ENCODE results near the gene PSD4.

The PSD4 gene

DNA sequence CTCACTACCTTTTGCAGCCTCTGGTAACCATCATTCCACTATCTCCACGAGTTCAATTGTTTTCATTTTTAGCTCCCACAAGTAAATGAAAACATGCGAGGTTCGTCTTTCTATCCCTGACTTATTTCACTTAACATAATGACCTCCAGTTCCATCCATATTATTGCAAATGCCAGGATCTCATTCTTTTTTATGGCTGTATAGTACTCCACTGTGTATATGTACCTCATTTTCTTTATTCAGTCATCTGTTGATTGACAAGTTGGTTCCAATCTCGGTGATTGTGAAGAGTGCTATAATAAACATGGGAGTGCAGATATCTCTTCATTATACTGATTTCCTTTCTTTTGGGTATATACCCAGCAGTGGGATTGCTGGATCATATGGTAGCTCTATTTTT, 29.5 kb upstream of the PSD4 start:
- no peak for DNase-seq

- no peak for DNase-seq
These were observed 24.9 kb upstream of the PSD4 start for GRCh38 chr2:113148606-113149552.

- no peak for DNase-seq
These were observed 24.1 kb upstream of the PSD4 start for GRCh38 chr2:113149553-113150257.

DNA sequence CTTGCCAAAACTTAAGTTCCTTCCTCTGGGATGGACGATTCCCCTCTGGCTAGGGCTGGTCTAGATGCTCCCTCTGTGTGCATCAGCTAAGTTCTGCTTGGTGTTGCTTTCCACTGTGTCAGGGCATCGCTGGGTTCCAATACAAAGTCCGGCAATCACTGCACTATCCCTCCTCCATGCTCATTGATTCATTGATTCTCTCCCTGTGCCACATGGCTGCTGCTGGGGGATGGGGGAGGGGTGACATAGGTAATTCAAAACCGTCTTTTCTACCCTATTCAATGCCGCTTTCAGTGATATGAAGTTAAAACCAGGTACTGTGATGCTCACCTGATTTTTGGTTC, 23.5 kb upstream of the PSD4 start:
- no peak for DNase-seq

- no peak for DNase-seq
These were observed 18.4 kb upstream of the PSD4 start for GRCh38 chr2:113155331-113155730.

GRCh38 chr2:113156278-113157117, 17.3 kb upstream of the PSD4 start:
- no peak for DNase-seq

DNA sequence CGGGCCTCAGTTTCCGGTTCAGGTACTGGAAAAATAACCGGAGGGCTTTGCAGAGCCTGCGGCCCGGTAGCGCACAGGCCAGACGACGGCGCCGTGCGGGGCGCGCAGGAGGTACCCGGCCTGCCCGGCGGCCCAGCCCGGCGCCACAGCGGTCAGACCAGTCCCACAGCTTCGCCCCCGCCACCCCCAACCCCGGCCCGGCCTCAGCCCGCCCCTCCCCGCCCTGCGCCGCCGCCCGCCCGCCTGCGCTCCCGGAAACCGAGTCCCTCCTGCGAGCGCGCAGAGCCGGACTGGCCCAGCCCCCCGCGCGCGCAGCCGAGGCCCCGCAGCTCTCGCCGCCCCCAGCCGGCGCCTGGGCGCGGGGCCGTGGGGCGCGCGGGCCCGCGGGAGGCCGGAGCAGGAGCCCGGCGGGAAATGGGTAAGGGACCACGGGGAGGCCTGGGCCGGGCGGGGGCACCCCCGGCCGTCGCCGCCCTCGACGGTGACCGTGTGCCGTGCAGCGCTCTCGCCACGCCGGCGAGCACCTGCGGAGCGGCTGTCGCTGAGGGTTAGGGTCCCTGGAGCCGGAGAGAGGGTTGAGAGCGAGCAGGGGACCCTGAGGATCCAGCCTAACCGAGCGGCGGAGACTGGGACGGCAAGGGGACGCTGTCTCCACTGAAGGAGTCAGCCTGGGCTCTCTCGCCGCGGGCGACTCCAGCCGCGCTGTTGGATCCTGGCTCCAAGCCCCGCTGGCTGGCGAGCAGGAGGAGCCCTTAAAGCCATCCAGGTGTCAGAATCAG, 16.5 kb upstream of the PSD4 start:
- DNase-seq: no peak

DNA sequence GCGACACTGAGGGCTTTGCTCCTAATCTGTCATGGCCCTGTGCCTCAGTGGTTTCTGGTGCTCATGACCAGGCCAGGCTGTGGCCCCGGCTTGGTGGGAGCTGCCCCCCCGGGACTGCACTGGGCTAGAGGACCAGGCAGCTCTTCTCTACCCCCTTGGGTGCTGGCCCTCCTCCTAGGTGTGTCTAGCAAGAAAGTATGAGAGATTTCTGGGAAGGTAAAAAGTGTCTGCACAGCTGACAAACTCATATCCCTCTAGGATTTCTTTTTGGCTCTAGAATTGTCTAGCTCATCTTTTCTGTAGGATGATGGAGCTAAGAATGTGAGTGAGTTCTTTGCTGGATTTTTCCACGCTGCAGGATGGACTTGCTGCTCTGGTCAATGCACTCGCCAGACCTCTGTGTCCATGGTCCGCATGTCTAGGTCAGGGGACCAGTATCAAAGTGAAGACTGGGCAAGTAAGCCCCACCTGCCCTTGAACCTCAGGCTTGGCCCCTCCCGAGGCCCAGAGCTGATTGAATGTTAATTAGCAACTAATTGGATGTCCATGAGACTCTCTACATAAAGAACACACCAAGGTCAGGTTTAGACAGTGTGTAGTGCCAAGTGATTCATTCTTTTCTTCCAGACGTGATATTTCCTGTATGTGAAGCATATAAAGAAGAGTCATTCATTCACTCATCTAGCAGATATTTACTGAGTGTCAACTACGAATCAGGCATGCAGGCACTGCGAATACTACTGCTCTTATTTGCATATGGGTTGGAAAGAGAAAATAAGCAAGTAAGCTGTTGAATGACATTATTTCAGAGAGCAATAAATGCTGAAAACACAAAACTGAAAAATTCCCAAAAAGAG, 15.6 kb upstream of the PSD4 start:
- DNase-seq: no peak

DNA sequence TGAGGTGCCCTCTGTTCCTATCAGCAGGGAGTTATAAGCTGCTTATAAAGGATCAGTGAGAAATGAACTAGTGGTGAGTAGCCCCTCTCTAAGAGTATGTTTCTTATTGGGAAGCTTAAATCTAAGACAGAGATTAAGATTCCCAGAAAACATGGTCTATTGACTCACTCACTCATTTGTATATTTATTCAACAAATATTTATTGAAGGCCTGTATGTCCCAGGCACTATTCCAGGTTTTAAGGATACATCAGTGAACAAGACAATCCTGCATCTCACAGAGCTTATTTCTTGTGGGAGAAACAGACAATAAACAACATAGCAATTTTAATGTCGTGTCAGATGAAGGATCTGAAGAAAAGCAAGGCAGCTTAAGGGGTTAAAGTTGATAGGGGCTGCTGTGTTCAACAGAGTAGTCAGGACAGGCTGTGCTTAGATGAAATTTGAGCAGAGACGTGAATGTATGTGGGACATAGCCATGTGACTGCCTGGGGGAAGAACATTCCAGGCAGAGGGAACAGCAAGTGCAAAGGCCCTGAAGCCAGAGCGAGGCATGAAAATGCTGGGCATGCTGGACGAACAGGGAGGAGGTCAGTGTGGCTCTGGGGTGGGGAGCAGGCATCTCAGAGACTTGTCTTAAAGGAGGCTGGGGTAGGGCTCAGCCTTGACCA, 14.8 kb upstream of the PSD4 start:
- no peak for DNase-seq

DNA sequence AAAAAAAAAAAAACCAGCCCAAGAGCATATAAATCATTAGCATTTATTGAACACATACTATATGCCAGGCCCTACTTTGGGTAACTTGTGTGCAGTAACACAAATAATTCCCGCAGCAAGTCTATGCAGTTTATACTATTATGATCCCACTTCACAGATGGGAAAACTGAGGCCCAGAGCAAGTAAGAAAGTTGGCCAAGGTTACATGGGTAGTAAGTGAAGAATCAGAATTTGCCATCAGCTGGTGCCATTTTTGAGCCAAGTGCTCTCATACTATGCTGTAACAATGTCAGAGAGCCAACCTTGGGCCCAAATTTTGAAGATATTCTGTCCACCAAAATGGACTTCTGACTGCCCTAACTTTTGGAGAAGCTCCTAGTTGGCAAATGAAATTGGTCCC, 13.5 kb upstream of the PSD4 start:
- DNase-seq: no peak

DNA sequence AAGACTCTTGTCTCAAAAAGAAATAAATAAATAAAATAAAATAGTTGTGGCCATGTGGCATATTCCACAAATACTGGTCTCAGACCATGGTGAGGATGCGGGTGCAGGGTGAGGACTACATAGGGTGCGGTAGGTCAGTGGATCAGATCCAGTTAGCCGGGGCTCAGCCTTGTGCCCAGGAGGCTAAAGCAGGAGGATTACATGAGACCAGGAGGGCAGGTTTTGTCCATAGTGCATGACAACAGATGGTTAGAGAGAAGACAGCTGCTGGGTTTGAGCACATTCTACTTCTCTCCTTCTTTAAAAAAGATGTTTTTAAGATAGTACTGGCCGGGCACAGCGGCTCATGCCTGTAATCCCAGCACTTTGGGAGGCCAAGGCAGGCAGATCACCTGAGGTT, 12.8 kb upstream of the PSD4 start:
- no peak for DNase-seq

GRCh38 chr2:113162173-113162572, 11.6 kb upstream of the PSD4 start:
- DNase-seq: no peak

DNA sequence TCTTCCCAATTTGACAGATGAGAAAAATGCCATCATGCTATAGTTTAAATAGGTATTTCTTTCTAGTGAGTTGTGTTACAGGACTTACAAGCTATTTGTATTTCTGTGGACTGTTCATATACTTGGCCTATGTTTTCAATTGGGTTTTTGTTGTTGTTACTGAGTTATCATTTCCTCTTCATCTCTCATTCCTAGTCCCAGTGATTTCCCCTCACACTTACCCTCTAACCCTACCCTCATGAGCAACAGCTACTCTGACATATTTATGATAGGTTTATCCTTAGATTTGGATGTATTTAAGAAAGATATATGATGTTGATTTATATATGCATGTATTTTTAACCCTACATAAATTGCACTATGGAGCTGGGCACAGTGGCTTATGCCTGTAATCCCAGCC, 10.9 kb upstream of the PSD4 start:
- no peak for DNase-seq

- DNase-seq: no peak
These were observed 9.4 kb upstream of the PSD4 start for GRCh38 chr2:113164215-113164929.

- no peak for DNase-seq
These were observed 8.7 kb upstream of the PSD4 start for GRCh38 chr2:113164930-113165585.

DNA sequence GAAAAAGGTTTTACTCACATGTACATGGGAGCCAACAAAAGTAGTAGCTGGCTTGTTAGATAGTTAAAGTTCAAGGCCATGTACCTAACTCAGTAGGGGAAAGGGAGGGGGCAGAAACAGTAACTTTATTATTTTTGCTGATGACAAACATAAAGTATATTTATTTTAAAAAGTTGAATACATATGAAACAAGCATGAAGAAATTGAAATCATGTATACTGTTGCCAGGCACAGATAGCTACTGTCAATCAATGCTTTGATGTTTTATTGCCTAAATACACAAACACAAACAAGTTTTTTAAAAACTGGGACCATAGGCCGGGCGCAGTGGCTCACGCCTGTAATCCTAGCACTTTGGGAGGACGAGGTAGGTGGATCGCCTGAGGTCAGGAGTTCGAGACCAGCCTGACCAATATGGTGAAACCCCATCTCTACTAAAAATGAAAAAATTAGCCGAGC, 7.6 kb upstream of the PSD4 start:
- DNase-seq: no peak

DNA sequence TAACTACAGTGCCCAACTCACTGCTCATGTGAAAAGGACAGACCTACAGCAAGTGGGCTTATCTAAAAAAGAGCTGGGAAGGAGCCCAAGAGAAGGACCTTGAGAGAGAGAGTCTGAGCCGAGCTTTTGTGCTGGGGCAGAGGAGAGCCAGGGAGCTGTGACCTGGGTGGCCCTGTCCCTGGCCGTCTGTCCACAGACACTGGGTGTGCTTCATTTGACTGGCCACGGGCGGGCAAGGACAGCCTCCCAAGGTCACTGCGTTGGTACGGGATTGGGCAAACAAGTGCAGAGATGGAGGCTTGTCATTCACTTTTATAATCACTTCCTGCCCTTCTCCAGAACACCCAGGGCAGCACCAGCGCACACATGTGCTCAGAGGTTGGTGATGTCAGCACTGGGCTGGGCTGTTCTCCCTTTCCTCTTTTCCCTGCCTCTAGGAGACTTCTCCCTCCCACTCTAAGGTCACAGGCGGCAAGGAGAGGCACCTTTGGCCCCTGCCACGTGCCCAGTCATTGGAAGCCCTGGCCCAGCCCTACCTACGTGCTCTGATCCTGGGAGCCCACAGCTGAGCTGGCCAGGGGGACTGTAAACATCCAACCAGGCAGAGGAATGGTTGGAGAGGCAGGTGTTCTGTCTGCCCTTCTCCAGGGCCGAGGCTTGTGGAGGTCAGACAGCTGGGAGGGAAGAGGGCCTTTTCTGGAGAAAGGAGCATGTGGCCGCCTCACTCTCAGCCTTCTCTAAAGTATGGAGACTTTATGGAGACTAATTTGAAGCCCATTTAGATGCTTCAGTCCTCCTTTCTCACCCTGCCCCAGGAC, 6.4 kb upstream of the PSD4 start:
- no peak for DNase-seq

GRCh38 chr2:113167962-113168340, 5.8 kb upstream of the PSD4 start:
- DNase-seq: no peak

GRCh38 chr2:113169002-113169530, 4.7 kb upstream of the PSD4 start:
- no peak for DNase-seq

Measured in T1000 (cell line).